GM13976 (cell line): ENCODE data around the gene ACMSD.

ENCODE experiments used
- DNase-seq: peaks from one replicate; pipeline ENCODE4 v3.0.0; 2012; ENCODE audit warnings: low spot score
- CTCF ChIP-seq: IDR thresholded peaks from 2 replicates; pipeline ENCODE4 v1.5.1; 2012; ENCODE audit warnings: borderline replicate concordance, mild to moderate bottlenecking; ENCODE audit not compliant: insufficient read depth; ENCODE audit errors: extremely low read depth, missing control alignments, control extremely low read depth
- in situ Hi-C: fragments of 300-500 bp; cut with MboI; formaldehyde crosslinking; loops from one replicate; pipeline ENCODE4 v1.12.0; 2022; ENCODE audit warnings: low sequenced_read_pairs, mixed read lengths, inconsistent platforms; ENCODE audit not compliant: unreplicated experiment

The ACMSD gene

GRCh38 chr2:134934641-134935040, 96.2 kb downstream of the ACMSD start:
- in situ Hi-C loops: no loop called here
- no peak for DNase-seq
- TF ChIP-seq CTCF: no peak

- DNase-seq: no peak
- no peak for TF ChIP-seq CTCF
- in situ Hi-C loops: no loop called here
Measured at GRCh38 chr2:134936691-134937090, 98.3 kb downstream of the ACMSD start.

GRCh38 chr2:134943540-134943939, 105.1 kb downstream of the ACMSD start:
- in situ Hi-C loops: no loop called here
- TF ChIP-seq CTCF: no peak
- DNase-seq: peak; percentile 22

GRCh38 chr2:134944975-134945374, 106.6 kb downstream of the ACMSD start:
- no peak for TF ChIP-seq CTCF
- in situ Hi-C loops: no loop called here
- no peak for DNase-seq

- no peak for DNase-seq
- in situ Hi-C loops: no loop called here
- no peak for TF ChIP-seq CTCF
Measured at GRCh38 chr2:134946073-134946472, 107.7 kb downstream of the ACMSD start.

GRCh38 chr2:134949981-134950708, 111.7 kb downstream of the ACMSD start:
- TF ChIP-seq CTCF: no peak
- no peak for DNase-seq
- in situ Hi-C loops: no loop called here

- TF ChIP-seq CTCF: no peak
- in situ Hi-C loops: no loop called here
- no peak for DNase-seq
Measured at GRCh38 chr2:134950886-134951285, 112.5 kb downstream of the ACMSD start.
